ENCODE data around the gene TLE4.

The TLE4 gene

DNA sequence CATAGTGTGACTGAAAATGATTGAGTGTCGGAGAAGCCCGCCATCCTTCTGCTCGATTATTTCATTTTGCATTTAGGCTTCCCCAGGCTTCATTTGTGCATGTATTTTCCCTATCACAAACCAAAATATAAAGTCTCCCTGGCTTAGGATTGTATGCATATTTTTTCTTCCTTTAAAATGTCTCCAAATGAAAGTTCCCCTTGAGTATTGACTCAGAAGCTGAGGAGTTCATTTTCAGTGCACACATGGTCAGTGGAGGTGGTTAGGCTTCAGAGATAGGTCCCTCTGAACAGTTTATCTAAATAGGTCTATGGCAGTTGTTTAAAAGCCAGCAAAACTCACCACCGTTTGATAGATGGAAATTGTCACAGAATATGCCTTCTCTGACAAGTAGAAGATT, 97.2 kb downstream of the TLE4 start:
- in situ Hi-C loops (cut with MboI; ENCODE audit: low sequenced_read_pairs, unreplicated experiment), result no loop called here
- DNase-seq (ENCODE audit: low spot score), result no peak
- TF ChIP-seq, protein P1, sequence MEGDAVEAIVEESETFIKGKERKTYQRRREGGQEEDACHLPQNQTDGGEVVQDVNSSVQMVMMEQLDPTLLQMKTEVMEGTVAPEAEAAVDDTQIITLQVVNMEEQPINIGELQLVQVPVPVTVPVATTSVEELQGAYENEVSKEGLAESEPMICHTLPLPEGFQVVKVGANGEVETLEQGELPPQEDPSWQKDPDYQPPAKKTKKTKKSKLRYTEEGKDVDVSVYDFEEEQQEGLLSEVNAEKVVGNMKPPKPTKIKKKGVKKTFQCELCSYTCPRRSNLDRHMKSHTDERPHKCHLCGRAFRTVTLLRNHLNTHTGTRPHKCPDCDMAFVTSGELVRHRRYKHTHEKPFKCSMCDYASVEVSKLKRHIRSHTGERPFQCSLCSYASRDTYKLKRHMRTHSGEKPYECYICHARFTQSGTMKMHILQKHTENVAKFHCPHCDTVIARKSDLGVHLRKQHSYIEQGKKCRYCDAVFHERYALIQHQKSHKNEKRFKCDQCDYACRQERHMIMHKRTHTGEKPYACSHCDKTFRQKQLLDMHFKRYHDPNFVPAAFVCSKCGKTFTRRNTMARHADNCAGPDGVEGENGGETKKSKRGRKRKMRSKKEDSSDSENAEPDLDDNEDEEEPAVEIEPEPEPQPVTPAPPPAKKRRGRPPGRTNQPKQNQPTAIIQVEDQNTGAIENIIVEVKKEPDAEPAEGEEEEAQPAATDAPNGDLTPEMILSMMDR (IDR thresholded peaks at IDR 0.05; ENCODE audit: borderline replicate concordance, control extremely low read depth, extremely low read depth, insufficient read depth, missing control alignments), result no peak

DNA sequence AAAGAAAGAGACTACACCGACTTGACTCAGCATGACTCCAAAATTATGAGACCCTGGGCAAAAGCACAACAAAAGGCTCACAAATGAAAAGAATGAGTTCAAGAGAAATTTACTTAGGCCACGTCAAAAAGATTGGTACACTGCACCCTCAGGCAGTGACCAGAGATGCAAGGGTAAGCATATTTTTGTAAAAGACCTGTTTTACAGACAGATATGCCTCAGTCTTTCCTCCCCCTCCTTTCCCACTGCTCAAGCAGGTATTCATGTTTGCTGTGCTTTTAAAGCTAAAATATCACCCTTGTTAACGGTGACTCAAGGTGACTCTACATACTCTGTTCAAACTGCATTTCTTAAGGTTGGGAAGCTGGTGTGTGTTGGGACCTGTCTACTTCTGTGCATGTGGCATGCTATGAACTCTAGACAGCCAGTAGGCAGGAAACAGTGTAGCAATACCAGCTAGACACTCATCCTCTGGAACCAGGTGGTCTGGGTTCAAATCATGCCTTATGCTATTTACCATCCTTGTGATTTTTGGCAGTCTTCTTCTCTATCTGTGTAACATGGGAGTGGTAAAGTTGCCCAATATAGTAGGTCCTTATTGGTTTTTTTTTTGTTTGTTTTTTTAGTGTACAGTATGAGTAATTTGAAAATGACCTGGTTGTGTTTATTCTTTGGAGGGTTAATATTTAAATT, 98.7 kb downstream of the TLE4 start:
- no peak for DNase-seq (ENCODE audit: low spot score)
- TF ChIP-seq, protein P1 (IDR thresholded peaks at IDR 0.05; ENCODE audit: borderline replicate concordance, control extremely low read depth, extremely low read depth, insufficient read depth, missing control alignments), result no peak
- in situ Hi-C loops (cut with MboI; ENCODE audit: low sequenced_read_pairs, unreplicated experiment), result no loop called here

DNA sequence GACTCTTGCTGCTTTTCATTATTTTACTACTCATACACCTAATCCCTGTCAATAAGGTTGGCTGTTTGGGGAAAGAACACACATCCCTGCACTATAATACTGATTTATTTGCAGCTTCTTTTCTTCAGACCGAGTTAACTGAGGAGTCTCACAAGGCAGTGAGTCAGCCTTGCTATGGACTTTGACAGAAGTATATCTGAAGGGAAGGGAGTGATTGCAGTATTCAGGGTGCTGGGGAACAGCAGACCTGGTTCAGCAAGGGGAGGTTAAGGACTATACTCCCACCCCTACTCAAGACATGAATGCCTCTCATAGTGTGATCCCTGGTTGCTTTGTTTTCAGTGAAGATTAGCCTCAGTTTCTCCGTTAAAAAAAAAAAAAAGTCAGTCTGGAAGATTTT, 99.8 kb downstream of the TLE4 start:
- TF ChIP-seq, protein P1 (IDR thresholded peaks at IDR 0.05; ENCODE audit: borderline replicate concordance, control extremely low read depth, extremely low read depth, insufficient read depth, missing control alignments), result no peak
- DNase-seq (ENCODE audit: low spot score), result no peak
- in situ Hi-C loops (cut with MboI; ENCODE audit: low sequenced_read_pairs, unreplicated experiment), result no loop called here

DNA sequence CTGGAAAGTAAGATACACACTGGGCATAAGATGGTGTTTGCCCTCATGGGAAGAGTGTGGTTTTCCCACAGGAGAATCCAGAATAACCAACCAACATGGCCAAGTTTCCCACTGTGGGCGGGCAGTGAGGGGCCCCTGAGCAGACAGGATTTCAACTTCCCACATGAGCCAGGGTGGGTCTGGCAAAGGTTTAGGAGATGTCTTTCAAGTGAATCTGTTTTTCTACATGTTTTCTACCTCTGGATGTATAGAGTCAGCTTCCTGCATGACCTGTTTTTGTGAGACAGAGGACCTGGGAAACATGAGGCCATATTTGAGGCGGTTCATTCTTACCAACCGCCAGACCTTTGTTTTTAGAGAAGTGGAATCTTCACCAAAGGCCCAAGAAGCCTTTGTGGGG, 100.5 kb downstream of the TLE4 start:
- no peak for DNase-seq (ENCODE audit: low spot score)
- in situ Hi-C loops (cut with MboI; ENCODE audit: low sequenced_read_pairs, unreplicated experiment), result no loop called here
- TF ChIP-seq, protein P1 (IDR thresholded peaks at IDR 0.05; ENCODE audit: borderline replicate concordance, control extremely low read depth, extremely low read depth, insufficient read depth, missing control alignments), result no peak

DNA sequence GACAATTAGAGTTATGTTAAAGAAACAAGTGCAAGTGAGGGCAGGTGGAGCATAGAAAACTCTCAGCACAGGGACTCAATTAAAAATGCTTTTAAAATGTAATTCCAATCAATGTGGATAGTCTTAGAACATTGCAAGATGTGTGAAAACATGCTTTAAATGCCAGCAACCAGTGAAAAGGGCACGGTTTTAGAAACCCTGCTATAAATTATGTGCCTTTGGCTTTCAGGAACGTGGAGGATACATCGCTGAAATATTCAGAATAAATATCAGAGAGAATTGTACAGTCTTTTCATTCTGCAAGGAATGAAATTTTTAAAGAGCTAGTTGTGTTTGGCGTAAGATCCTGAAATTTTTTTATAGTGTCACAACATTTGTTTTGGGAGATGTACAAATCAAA, 101.1 kb downstream of the TLE4 start:
- in situ Hi-C loops (cut with MboI; ENCODE audit: low sequenced_read_pairs, unreplicated experiment), result no loop called here
- no peak for DNase-seq (ENCODE audit: low spot score)
- TF ChIP-seq, protein P1 (IDR thresholded peaks at IDR 0.05; ENCODE audit: borderline replicate concordance, control extremely low read depth, extremely low read depth, insufficient read depth, missing control alignments), result no peak

DNA sequence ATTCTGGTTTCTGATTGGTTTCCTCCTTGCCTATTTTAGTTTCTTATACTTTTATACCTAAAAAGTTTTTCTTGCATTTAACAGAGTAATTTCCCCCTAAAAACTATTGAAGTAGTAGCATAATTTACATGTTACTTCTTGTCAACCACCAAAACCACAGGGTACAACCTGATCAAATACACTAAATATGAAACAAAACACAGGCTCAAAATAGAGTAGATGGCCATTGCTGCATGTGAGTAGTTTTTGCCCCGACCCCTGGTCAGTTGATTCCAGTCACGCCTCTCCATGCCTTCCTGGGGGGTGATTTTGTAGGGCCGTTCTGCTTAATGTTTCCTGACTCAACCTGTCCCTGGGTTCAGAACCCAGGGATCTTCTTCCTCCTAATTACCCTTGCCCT, 101.8 kb downstream of the TLE4 start:
- TF ChIP-seq, protein P1 (IDR thresholded peaks at IDR 0.05; ENCODE audit: borderline replicate concordance, control extremely low read depth, extremely low read depth, insufficient read depth, missing control alignments), result no peak
- DNase-seq (ENCODE audit: low spot score), result no peak
- in situ Hi-C loops (cut with MboI; ENCODE audit: low sequenced_read_pairs, unreplicated experiment), result no loop called here

All from GM13976 (cell line).